Head of caudate nucleus (tissue), 42 donors: ENCODE results near the gene WSB2.
"Not testable (repeated sequence)": the region's sequence is repeated elsewhere in the genome, so short reads cannot be mapped to it uniquely, and the experiment has no call there.

Experiments
- DNase-seq, 42 donors: peaks; one replicate each; pipeline versions ENCODE4 v3.0.0 to v3.0.0-alpha.2; 2020 to 2021; ENCODE audit warnings: mixed read lengths in 7 of 42
- intact Hi-C: fragments of 100-400 bp; cut with DNase I; formaldehyde crosslinking; loops from one replicate; pipeline ENCODE4 v1.15.0; 2022

The WSB2 gene

GRCh38 chr12:118061011-118061872, at the start of gene WSB2:
WSB2 (minus strand) TSS chr12:118061179; CDS start chr12:118061048, 131 bp downstream.
- DNase-seq = peak; percentile 53 to 94 (median 87)
- intact Hi-C loops = loop anchor here (5.0 kb wide), 1 partner anchor 316 kb away; the partner anchor contains the start of gene SUDS3

DNA sequence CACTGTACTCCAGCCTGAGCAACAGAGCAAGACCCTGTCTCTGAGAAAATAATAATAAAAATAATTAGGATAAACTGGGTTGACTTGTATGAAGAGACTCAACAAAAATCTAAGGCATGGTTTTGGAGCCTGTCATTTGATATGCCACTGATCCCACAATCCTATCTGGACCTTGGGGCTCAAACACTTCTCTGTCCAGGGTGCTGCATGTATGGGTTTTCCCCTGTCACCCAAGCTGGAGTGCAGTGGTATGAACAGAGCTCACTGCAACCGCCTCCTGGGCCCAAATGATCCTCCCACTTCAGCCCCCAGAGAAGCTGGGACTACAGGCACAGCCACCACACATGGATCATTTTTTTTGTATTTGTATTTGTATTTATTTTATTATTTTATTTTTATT, 48.1 kb upstream of the WSB2 start:
- intact Hi-C loops = no loop called here
- no peak for DNase-seq

- intact Hi-C loops = no loop called here
- DNase-seq = no peak
These were observed 46.7 kb upstream of the WSB2 start for GRCh38 chr12:118107694-118108093.

GRCh38 chr12:118107011-118107410, 46.0 kb upstream of the WSB2 start:
- DNase-seq = no peak
- intact Hi-C loops = no loop called here

DNA sequence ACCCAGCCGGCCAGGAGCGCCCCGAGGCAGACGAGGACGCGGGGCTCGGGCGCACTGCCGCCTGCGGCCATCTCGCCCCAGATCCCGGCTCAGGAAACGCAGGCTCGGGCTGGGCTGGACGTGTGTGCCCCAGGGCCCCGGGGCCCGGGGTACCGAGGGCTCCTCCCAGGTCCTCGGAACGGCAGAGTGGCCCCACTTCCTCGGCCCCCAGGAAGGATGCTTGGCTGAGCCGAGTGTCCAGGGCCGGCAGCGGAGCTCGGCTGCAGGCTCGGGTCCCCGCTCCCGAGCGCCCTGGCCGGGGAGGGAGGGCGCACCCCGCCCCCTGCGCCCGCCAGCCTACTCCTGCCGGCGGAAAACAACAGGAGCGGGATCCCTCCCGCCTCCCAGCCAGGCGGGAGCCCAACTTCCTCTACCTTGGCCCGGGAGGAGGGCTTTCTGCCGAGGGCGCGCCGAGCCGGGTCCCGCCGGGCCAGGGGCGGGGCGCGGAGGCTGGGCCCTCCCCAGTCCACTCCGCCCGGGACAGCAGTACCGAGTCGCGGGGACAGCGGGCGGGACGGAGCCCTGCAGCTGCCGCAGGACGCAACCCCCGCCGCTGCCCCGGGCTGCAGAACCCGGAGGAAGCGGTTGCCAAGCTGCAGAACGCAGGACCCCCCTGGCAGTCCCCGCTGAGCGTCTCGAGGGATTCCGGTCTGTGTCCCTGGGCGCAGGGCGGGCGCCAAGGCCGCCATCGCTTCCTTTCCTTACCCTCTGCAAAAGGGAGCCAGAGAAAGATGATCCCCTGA, 42.8 kb upstream of the WSB2 start, which contains the start of gene VSIG10:
VSIG10 (minus strand) TSS at position 411 of the 782 bp plus-strand sequence; CDS start at position 71, 340 bp downstream.
- intact Hi-C loops = no loop called here
- DNase-seq = peak in 40 of 42 donors; percentile 10 to 73 (median 51)

DNA sequence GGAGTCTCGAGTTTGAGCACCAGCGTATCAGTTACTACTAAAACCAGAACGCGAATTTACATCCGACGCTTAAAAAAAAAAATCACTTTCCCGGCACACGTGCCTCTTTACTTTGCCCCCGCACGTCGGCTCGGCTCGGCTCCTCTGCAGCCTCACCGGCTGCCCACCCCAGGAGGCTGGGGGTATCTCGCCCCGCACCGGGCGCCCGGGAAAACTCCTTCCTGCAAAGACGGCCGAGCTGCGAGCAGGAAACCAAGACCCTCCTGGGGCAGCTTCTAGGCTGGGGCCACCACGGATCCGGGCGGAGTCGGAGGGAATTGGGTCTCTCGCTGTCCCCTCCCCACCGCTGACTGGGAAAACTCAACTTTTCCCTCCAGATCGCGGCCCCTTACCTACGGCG, 42.2 kb upstream of the WSB2 start:
- DNase-seq = peak in 20 of 42 donors; percentile 7 to 52 (median 23)

DNA sequence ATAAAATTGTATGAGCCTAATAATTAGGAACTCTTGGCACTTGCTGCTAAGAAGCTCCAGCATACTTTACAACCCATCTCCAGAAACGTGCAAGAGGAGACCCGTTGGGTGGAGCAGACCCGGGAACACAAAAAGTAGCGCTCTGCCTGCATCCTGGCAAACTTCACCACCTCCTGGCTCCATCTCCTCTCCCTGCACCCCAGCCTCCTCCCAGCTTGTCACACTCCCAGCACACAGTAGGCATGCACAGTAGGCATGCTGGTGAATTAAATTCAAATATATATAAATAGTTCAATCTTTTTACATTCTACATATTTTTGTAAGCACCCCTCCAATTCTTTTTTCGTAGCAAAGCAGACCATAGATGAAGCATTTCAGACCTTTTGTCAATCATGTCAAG, 41.6 kb upstream of the WSB2 start:
- intact Hi-C loops = no loop called here
- no peak for DNase-seq

More for the DNA sequence above, 42.2 kb upstream of the WSB2 start:
- intact Hi-C loops = no loop called here

DNA sequence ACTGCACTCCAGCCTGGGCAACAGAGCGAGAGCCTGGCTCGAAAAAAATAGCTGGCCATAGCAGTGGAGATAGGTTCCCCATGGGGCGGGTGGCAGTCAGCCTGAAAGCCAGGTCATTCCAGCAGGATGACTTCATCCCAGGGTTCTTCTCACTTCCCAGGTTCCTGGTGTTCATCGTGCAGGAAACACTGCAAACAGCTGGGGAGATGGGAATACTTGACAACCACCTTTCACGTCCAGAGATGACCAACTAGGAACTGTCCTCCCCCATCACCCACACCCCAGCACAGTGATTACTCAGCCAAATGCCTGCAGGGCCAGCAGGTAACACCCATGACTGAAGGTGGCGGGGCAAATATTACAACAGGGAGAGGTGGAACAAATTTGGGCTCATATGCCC, 41.1 kb upstream of the WSB2 start:
- no peak for DNase-seq
- intact Hi-C loops = no loop called here

- no peak for DNase-seq
- intact Hi-C loops = no loop called here
These were observed 40.1 kb upstream of the WSB2 start for GRCh38 chr12:118101051-118101450.

DNA sequence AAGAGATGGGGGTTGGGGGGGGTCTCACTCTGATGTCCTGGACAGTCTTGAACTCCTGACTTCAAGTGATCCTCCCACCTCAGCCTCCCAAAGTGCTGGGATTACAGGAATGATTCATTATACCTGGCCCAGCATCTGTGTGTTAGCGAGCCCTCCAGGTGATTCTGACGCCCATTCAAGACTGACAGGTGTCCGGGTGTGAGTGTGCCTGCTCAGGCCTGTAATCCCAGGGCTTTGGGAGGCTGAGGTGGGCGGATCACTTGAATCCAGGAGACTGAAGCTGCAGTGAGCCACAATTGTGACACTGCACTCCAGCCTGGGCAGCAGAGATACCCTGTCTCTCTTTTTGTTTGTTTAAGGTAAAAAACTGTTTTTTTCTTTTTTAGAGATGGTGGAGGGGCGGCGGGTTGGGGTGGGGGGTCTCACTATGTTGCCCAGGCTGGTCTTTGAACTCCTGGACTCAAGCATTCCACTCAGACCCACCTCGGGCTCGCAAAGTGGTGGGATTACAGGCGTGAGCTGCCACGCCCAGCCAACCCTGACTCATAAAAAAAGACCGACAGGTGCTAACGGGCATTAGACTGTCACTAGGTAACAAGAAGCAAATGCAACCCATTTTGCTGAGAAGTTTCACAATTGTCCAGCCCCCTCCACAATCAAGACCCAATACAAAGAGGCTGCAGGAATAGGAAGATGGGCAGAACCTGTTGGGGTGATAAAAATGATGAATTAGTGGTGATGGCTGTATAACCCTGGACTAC, 38.1 kb upstream of the WSB2 start:
- intact Hi-C loops = no loop called here
- no peak for DNase-seq

DNA sequence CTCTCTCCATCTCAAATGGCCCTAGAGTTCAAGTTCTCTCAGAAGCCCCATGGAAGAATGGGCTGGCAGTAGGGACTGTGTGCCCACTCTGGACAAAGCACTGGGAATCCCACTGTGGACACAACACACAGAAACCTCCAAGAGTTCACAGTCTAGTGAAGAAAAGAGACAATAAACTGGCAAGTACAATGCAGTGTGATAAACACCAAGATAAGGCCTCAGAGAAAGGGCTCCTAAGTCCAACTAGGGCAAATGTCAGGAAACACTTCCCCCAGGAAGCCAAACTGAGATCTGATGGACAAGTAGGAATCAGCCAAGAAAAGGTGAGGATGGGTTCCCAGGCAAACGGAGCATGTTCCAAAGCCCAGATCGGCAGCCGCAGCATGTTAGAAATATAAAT, 37.4 kb upstream of the WSB2 start:
- intact Hi-C loops = no loop called here
- DNase-seq = no peak

GRCh38 chr12:118094039-118094438, 33.1 kb upstream of the WSB2 start:
- DNase-seq = no peak
- intact Hi-C loops = no loop called here

DNA sequence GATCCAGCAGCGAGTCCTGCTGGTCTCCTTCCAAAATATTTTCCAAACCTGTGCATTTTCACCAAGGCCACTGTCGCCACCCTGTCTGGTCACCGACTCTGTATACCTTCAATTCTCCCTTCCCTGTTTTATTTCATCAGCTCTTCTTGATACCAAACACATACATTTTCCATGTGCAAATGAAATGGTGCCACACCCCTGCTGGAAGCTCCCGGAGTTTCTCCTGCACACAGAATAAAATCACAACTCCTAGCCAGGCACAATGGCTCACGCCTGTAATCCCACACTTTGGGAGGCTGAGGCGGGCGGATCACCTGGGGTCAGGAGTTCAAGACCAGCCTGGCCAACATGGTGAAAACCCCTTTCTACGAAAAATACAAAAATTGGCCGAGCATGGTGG, 28.8 kb upstream of the WSB2 start:
- no peak for DNase-seq
- intact Hi-C loops = no loop called here

- intact Hi-C loops = no loop called here
- no peak for DNase-seq
These were observed 21.2 kb upstream of the WSB2 start for GRCh38 chr12:118082161-118082560.

DNA sequence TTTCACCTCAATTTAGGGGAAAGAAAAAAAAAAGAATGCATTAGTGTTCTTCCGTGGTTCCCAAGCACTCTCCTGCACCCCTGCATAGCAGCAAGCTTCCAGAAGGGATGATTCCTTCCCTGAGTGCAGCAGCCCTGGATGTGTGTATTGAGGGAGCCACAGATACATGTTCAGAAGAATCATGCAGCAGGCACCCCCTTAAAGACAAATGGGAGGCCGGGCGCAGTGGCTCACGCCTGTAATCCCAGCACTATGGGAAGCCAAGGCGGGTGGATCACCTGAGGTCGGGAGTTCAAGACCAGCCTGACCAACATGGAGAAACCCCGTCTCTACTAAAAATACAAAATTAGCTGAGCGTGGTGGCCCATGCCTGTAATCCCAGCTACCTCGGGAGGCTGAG, 20.5 kb upstream of the WSB2 start:
- intact Hi-C loops, DNase-seq: not testable (repeated sequence)

- no peak for DNase-seq
- intact Hi-C loops = no loop called here
These were observed 12.8 kb upstream of the WSB2 start for GRCh38 chr12:118073768-118074167.

DNA sequence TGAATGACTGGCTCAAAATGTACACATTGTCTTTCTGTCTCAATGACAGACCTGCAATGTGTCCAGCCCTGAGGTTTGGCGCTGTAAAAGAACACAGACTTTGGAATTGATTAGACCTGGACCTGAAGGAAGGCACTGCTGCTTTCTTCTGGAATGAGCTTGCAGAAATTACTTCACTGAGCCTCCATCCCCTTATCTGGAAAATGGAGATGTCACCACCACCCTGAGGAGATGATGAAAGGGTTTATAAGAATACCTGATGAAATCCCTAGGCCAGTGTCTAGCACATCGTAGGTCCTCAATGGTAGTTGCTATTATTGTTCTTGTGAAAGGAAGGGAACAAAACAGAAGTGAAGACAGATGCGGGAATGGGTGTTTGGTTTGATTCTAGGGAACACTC, 9.7 kb upstream of the WSB2 start:
- no peak for DNase-seq
- intact Hi-C loops = no loop called here

DNA sequence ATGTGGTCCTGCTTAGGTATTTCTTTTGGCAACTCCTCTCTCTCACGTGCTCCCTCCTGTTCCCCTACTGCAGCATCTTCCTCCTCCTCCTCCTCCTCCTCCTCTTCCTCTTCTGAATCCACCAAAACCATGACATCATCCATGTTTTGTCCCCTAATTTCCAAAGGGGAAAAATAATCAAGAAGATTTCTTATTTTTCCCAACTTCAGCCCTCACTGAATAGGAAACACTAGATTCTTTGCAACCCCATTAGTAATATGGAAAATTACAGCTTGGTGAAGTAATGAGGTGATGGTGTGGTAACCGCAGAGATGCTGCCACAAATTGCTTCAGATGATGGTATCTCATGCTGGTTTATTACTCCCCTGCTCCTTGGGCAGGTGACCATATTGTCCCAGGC, 7.5 kb upstream of the WSB2 start:
- intact Hi-C loops = no loop called here
- no peak for DNase-seq

DNA sequence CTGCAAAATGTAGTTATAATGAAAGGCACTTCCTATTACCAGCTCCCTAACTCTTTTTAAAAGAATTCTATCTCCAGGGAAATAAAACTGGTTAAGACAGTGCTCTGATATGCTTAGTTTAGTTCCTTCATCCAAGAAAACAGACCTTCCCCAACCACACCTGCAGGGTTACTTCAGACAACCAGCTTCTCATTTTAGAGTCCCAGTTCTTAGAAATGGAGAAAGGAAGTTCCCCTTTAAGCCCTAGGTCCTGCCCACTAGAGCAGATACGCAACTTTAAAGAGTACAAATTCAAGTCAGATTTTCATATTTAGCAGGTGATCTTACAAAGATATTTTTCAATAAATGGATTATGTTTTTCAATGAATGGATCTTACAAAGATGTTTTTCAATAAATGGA, 4.4 kb upstream of the WSB2 start:
- no peak for DNase-seq
- intact Hi-C loops = no loop called here
